ENCODE data around the gene NTM.

NTM gene

GRCh38 chr11:131792243-131792642 is 421.8 kb downstream of the NTM start:
- no peak for DNase-seq

- DNase-seq = no peak
Observed at GRCh38 chr11:131796089-131796488, 425.7 kb downstream of the NTM start.

- DNase-seq = no peak
Observed at GRCh38 chr11:131796541-131796940, 426.1 kb downstream of the NTM start.

GRCh38 chr11:131800452-131800851 is 430.0 kb downstream of the NTM start:
- no peak for DNase-seq

- no peak for DNase-seq
Observed at GRCh38 chr11:131802440-131803115, 432.2 kb downstream of the NTM start.

- DNase-seq = no peak
Observed at GRCh38 chr11:131807876-131808275, 437.5 kb downstream of the NTM start.

GRCh38 chr11:131808470-131808869 is 438.1 kb downstream of the NTM start:
- no peak for DNase-seq

- no peak for DNase-seq
Observed at GRCh38 chr11:131809203-131809918, 438.9 kb downstream of the NTM start.

GRCh38 chr11:131810541-131810940 is 440.1 kb downstream of the NTM start:
- no peak for DNase-seq

GRCh38 chr11:131811383-131811782 is 441.0 kb downstream of the NTM start:
- DNase-seq = no peak

- DNase-seq = no peak
Observed at GRCh38 chr11:131814108-131814507, 443.7 kb downstream of the NTM start.

GRCh38 chr11:131815590-131815989 is 445.2 kb downstream of the NTM start:
- DNase-seq = no peak

GRCh38 chr11:131816051-131816450 is 445.6 kb downstream of the NTM start:
- no peak for DNase-seq

GRCh38 chr11:131817687-131818188 is 447.3 kb downstream of the NTM start:
- no peak for DNase-seq

- no peak for DNase-seq
Observed at GRCh38 chr11:131819865-131820264, 449.4 kb downstream of the NTM start.

- DNase-seq = no peak
Observed at GRCh38 chr11:131822506-131822905, 452.1 kb downstream of the NTM start.

GRCh38 chr11:131823772-131824171 is 453.4 kb downstream of the NTM start:
- no peak for DNase-seq

- DNase-seq = no peak
Observed at GRCh38 chr11:131824771-131825170, 454.4 kb downstream of the NTM start.

- DNase-seq = no peak
Observed at GRCh38 chr11:131827430-131827829, 457.0 kb downstream of the NTM start.

- no peak for DNase-seq
Observed at GRCh38 chr11:131829725-131830124, 459.3 kb downstream of the NTM start.

- DNase-seq = no peak
Observed at GRCh38 chr11:131832079-131832478, 461.7 kb downstream of the NTM start.

GRCh38 chr11:131833366-131833765 is 463.0 kb downstream of the NTM start:
- DNase-seq = no peak

GRCh38 chr11:131837562-131837961 is 467.1 kb downstream of the NTM start:
- DNase-seq = no peak

GRCh38 chr11:131838016-131838415 is 467.6 kb downstream of the NTM start:
- no peak for DNase-seq

GRCh38 chr11:131839326-131839725 is 468.9 kb downstream of the NTM start:
- DNase-seq = no peak

All from stimulated activated CD4-positive, alpha-beta T cell treated with anti-CD3 and anti-CD28 coated beads, Interleukin-4, amount 100 ng/mL, for 4 hours (primary cell).